NCI-H146 treated with DMSO at 0.1 percent for 48 hours (cell line): ENCODE results near the gene SDR9C7.
"Not testable (repeated sequence)": the region's sequence is repeated elsewhere in the genome, so short reads cannot be mapped to it uniquely, and the experiment has no call there.

Experiments
- DNase-seq: peaks from one replicate; lab custom pipeline; 2025; ENCODE audit not compliant: unreplicated experiment; lab: John Stamatoyannopoulos, UW

SDR9C7 gene

DNA sequence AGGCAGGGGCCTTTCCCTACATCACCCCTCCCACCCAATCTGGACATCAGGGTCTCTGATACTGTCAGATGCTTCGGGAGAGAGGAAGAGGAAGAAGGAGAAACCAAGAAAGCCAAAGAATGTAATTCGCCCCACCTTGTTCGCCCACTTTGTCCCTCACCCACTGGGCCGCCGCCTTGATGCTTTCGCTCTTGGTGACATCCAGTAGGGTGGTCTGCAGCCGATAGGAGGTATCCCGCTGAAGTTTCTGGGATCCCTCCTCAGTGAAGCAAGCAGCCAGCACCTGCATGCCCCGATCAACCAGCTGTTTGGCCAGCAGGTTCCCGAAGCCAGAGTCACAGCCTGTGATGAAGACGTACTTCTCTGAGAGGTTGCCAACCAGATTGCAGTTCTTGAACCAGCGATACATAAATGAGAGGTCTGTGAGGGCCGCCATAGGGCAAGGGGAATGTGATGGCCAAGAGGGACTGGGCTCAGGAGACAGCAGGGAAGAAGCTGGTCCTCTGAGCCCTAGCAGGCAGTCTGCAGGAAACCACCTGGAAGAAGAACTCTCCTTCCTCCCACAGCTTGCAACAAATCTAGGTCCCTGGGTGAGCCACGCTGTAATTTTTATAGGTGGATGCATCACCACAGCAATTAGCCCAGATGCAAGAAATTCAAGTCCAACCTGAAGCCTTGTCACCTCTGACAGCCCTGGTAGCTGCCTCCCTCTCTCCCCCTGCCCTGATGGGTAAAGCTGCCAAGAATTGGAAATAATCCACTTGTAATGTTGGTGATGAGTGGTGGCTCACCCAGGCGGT lies at the start of gene SDR9C7:
Gene SDR9C7 (minus strand): TSS at position 583 of the 800 bp plus-strand sequence. CDS start 147 bp downstream, at position 436.
- DNase-seq: no peak

DNA sequence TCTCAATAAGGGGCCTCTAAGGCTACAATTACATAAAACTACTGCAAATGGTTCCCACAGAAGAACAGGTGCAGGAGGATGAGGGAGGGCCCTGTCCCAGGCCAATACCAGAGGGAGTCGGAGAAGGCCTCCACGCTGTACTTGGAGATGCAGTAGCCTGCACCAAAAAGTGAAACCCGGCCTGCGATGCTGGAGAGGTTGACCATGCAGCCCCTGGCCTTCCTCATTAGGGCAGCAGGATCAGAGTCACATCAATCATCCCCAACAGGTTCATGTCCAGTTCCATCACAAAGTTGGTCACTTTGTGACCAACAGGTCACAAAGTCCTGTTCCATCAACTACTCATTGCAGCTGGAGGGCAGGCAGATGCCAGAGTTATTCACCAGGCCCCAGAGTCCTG lies 49.2 kb upstream of the SDR9C7 start:
- DNase-seq: no peak

DNA sequence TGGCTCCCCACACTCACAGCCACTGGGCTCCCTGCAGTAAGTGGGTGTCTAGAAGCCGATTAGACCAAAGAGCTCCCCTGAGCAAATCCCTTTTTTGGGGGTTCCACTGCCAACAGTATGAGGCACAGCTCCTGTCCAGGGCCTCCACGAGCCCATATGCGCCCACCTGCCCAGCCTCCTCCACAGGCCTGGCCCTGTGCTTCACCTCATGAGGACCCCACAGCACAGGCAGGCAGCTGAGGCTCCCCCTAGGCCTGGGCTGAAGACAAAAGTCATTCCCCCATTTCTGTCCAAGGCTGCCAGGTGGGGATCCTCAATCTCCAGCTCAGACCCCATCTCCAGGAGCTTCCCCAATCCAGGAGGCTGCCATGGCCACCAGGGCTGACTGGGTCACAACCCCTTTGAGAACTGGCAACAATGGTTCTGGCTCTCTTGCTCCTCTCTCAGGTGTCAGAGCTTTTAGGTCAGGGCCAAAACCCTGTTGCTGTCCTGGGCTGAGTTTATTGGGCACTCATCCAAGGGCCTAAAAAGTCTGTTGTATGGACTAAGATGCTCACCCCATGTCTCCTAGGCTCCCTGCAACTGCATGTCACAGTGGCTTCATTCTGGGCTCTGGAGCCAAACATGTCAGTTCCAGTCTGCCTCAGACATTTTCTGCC lies 48.5 kb upstream of the SDR9C7 start:
- DNase-seq: not testable (repeated sequence)

DNA sequence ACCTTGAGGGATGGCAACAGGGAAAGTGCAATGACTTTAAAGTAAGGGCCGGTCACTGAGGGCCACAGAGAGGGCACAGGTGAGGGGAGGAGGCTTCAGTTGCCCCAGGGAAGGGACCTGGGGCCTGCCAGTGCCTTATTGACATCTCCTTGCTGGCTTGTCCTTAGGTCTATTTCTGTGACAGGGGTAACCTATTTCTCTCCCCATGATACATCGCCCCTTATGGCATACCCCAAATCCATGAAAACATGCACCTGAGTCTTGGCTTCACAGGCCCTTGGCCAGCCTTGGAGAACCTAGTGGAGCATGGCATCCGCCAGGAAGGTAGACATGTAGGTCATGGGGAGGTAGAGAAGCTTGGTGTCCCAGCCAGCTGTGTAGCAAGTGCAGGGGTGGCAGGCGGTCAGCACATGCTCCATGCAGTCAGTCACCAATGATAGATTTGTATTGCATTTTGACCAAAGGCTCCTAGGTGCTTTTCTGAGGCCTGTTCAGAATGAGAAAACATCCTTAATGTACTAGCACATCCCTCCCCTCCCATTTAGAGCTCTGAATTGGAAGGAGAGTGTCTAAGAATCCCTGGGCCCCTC lies 46.8 kb upstream of the SDR9C7 start:
- no peak for DNase-seq

DNA sequence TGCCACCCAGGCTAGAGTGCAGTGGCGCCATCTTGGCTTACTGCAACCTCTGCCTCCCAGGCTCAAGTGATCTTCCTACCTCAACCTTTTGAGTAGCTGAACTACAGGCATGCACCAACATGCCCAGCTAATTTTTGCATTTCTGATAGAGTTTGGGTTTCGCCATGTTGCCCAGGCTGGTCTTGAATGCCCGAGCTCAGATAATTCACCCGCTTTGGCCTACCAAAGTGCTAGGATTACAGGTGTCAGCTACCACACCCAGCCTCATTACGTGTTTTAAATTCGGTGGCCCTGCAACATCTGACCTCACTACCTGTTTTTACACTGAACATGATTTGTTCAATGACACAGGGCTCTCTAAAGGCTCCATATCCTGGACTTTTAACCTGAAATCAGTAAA lies 46.1 kb upstream of the SDR9C7 start:
- no peak for DNase-seq

DNA sequence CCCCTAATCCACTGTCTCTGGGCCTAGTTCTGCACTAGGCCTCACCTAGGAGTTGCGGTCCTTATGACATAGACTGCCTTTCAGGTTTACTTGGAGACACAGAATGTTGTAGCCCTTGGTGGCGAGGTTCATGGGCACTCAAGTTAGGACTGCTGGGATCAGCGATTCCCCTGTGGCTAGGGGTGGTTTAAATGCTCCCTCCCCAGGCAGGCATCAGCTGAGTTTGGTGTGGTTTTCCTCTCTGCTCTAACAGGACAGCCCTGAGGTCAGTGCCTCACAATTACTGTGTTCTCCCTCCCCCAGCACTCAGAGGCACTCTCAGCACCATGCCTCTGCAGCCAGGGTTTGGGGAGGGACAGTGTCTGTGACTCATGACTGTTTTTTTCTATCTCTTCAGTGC lies 45.4 kb upstream of the SDR9C7 start:
- DNase-seq: no peak

DNA sequence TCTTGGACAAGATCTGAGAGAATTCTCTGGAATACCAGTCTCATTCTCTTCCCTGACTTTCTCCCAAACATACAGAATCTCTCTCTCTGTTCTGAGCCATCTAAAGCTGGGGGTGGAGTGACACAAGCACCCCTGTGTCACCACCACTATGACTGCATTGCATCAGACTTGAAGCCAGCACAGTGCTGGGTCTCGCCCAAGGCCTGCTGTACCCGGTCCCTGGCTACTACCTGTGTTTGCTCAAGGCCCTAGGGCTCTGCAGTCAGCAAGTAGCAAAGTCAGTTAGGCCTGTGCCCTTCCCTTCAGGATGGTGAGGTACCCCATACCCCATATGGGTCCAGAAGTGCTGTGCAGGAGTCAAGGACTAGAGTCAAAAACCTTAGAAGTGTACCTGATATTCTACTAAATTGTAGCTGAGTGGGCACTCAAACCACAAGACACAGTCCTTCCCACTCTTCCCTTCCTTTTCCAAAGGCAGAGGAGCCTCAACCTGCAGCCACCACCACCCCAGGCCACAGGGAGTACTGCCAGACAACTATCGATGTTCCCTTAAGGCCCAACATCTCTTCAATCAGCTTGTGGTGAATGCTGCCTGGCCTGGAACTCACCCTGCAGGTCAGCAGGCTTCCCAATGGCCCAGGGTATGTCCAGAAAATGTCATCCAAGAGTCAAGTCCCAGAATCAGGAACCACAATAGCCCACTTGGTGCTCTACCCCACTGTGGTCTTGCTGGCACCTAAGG lies 44.4 kb upstream of the SDR9C7 start:
- DNase-seq: no peak

DNA sequence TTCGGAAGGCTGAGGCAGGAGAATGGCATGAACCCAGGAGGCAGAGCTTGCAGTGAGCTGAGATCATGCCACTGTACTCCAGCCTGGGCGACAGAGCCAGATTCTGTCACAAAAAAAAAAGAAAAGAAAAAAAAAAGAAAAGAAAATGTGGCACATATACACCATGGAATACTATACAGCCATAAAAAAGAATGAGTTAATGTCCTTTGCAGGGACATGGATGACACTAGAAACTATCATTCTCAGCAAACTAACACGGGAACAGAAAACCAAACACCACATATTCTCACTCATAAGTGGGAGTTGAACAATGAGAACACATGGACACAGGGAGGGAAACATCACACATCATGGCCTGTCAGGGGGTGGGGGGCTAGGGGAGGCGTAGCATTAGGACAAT lies 43.2 kb upstream of the SDR9C7 start:
- DNase-seq: not testable (repeated sequence)

DNA sequence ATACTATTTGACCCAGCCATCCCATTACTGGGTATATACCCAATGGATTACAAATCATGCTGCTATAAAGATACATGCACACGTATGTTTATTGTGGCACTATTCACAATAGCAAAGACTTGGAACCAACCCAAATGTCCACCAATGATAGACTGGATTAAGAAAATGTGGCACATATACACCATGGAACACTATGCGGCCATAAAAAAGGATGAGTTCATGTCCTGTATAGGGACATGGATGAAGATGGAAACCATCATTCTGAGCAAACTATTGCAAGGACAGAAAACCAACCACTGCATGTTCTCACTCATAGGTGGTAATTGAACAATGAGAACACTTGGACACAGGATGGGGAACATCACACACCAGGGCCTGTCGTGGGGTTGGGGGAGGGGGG lies 40.0 kb upstream of the SDR9C7 start:
- not testable (repeated sequence) for DNase-seq

DNA sequence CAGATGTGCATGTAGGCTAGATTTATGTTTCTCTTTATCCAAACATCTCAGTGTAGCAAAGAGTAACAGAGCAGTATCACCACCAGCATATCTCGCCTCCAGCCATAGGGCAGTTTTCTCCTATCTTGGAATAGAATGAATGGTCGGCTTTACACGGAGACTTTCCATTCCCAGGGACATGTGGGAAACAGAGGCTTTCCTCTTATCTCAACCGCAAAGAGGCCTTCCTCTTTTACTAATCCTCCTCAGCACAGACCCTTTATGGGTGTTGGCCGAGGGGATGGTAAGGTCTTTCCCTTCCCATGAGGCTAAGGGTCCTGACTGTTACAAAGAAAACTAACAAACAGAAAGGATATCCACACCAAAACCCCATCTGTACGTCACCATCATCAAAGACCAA lies 34.7 kb upstream of the SDR9C7 start:
- DNase-seq: not testable (repeated sequence)

DNA sequence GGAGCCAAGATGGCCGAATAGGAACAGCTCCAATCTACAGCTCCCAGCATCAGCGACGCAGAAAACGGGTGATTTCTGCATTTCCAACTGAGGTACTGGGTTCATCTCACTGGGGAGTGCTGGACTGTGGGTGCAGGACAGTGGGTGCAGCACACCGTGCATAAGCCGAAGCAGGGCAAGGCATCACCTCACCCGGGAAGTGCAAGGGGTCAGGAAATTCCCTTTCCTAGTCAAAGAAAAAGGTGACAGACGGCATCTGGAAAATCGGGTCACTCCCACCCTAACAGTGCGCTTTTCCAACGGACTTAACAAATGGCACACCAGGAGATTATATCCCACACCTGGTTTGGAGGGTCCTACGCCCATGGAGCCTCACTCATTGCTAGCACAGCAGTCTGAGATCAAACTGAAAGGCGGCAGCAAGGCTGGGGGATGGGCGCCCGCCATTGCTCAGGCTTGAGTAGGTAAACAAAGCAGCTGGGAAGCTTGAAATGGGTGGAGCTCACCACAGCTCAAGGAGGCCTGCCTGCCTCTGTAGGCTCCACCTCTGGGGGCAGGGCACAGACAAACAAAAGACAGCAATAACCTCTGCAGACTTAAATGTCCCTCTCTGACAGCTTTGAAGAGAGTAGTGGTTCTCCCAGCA lies 31.9 kb upstream of the SDR9C7 start:
- not testable (repeated sequence) for DNase-seq

DNA sequence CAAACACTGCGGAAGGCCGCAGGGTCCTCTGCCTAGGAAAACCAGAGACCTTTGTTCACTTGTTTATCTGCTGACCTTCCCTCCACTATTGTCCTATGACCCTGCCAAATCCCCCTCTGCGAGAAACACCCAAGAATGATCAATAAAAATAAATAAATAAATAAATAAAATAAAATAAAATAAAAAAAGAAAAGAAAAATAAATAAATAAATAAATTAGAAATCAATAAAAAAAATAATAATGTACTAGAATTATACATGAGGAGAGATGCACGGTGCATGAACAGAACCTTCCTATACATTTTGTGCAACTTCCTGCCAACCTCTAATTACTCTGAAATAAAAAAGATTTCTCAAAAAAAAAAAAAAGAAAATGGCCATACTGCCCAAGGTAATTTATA lies 30.9 kb upstream of the SDR9C7 start:
- not testable (repeated sequence) for DNase-seq

DNA sequence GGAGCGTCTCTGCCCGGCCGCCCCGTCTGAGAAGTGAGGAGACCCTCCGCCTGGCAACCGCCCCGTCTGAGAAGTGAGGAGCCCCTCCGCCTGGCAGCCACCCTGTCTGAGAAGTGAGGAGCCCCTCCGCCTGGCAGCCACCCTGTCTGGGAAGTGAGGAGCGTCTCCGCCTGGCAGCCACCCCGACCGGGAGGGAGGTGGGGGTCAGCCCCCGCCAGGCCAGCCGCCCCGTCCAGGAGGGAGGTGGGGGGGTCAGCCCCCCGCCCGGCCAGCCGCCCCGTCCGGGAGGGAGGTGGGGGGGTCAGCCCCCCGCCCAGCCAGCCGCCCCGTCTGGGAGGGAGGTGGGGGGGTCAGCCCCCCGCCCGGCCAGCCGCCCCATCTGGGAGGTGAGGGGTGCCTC lies 29.3 kb upstream of the SDR9C7 start:
- DNase-seq: not testable (repeated sequence)

DNA sequence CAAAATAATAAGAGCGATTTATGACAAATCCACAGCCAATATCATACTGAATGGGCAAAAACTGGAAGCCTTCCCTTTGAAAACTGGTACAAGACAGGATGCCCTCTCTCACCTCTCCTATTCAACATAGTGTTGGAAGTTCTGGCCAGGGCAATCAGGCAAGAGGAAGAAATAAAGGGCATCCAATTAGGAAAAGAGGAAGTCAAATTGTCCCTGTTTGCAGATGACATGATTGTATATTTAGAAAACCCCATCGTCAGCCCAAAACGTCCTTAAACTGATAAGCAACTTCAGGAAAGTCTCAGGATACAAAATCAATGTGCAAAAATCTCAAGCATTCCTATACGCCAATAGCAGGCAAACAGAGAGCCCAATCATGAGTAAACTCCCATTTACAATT lies 28.0 kb upstream of the SDR9C7 start:
- DNase-seq: not testable (repeated sequence)

DNA sequence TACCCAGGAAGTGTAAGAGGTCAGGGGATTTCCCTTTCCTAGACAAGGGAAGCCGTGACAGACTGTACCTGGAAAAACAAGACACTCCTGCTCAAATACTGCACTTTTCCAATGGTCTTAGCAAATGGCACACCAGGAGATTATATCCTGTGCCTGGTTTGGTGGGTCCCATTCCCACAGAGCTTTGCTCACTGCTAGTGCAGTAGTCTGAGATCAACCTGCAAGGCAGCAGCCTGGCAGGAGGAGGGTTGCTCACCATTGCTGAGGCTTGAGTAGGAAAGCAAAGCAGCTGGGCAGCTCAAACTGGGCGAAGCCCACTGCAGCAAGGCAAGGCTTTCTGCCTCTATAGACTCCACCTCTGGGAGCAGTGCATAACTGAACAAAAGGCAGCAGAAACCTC lies 24.2 kb upstream of the SDR9C7 start:
- no peak for DNase-seq

DNA sequence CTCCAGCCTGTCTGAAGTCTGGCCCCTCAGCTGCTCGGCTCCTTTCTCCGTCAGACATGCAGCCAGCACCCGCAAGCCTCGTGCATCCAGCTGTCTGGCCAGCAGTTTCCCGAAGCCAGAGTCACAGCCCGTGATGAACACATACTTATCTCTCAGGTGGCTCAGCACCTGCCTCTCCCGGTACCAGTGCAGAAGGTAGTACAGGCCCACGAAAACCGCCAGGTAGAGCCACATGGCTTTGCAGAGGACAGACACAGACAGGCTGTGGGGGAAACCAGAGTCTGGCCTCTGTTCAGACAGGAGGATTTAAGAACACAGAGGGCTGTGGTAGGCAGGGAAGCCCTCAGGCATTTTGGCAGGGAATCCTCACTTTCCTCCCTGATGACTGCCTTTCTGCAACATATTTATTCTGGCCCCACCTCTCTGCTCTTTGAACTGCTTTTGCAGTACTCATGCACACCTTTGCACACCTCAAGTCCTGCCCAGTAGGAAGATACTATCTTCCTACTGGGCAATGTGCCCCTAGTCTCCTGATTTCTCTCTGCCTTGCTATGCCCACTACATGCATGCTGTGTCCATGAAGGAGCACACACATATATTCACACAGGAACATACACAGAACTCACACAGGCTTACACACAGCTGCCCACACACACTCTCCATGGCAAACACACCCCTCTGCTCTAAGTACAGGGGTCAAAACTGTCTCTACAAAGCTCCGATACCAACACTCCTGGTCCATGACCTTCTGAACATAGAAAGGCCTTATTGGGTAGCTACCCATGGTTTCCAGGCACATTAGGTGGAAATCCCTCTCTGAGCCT lies 23.2 kb upstream of the SDR9C7 start, which contains the start of gene RDH16:
Gene RDH16 (minus strand): TSS at position 380 of the 824 bp plus-strand sequence. CDS start 146 bp downstream, at position 234.
- DNase-seq: no peak

DNA sequence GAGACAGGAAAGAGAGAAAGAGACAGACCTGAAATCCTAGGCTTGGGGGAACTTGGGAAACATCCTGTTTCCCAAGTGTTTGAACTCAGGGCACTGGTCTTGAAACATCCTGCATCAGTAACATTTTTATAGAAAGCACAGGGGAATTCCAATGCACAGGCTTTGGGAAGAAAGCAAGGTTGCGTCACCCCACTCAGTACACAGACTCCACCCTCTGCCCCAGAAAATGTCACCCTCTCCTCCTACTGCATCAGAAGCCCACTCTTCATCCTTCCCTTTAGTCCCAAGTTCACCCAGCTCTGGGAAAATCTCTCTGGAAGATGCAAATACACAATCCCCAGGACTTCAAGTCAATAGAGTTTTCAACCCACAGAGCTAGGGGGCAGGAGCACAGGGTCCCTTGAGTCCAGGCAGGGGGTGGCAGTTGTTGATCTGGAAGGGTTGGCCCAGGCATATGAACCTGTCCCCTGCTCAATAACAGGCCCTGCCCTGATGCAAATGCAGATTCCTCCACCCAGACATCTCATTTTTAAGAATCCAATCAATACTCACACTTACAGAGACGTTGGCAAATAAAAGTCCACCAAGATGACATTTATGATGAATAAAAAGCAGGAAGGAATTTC lies 21.5 kb upstream of the SDR9C7 start:
- DNase-seq: no peak

DNA sequence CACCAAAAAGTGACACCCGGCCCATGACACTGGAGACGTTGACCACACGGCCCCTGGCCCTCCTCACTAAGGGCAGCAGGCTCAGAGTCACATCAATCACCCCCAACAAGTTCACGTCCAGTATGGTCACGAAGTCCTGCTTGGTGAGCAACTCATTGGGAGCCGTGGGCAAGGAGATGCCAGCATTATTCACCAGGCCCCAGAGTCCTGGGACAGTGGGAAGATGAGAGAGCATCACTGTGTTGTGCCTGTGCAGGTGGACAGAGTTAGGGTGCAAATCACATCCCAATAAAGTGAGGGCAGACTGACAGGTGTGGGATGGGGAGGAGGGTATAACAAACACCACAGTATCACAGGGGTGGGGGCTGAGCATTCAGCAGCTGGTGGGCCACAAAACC lies 20.7 kb upstream of the SDR9C7 start:
- DNase-seq: no peak
